ENCODE results near the gene COMT. TPM values are rescaled to one million over a fixed set of nuclear protein-coding genes. Genes with fewer than 3 reads are reported as not detected.

The COMT gene
- total RNA-seq, 2 experiments from 2014 or later = 11.3 to 11.4 TPM

- ChIA-PET CTCF (no interaction called here), POLR2A (no interaction called here)
- no peaks in the 10 kb centered on the region for H3K36me3 Mint-ChIP-seq (ENCODE audit: low read depth)
- Histone ChIP-seq H3K36me3 (ENCODE audit: insufficient read depth, low read length) (no peaks in the 10 kb centered on the region), H3K27ac (ENCODE audit: low read depth in 1 of 2, low read length in 2 of 2) (no peak overlapping the region), H3K9me3 (ENCODE audit: control insufficient read depth in 1 of 2, insufficient read depth in 1 of 2, low read length in 2 of 2) (no peaks in the 10 kb centered on the region), H3K27me3 (ENCODE audit: control insufficient read depth in 1 of 2, insufficient read depth in 2 of 2, low read length in 2 of 2) (no peaks in the 10 kb centered on the region), H3K4me1 (ENCODE audit: insufficient read depth, low read length) (no peaks in the 10 kb centered on the region), H3K4me3 (ENCODE audit: low read length) (no peak overlapping the region)
- no peak for TF ChIP-seq CTCF (IDR thresholded peaks at IDR 0.05)
- no peaks in the 10 kb centered on the region for H3K27me3 Mint-ChIP-seq
- H3K27ac Mint-ChIP-seq = no peak overlapping the region
- ATAC-seq (ENCODE audit: poor library complexity) = no peak
- intact Hi-C loops (cut with DNase I, micrococcal nuclease) = no loop called here
- H3K4me3 Mint-ChIP-seq = no peak overlapping the region
- no peaks in the 10 kb centered on the region for H3K9me3 Mint-ChIP-seq
- DNase-seq = no peak
- H3K4me1 Mint-ChIP-seq (ENCODE audit: low read depth) = no peaks in the 10 kb centered on the region
Measured at GRCh38 chr22:19994851-19995610, 53.5 kb downstream of the COMT start.

GRCh38 chr22:19995611-19996339 is 54.2 kb downstream of the COMT start:
- no peaks in the 10 kb centered on the region for H3K9me3 Mint-ChIP-seq
- Histone ChIP-seq H3K27me3 (ENCODE audit: control insufficient read depth in 1 of 2, insufficient read depth in 2 of 2, low read length in 2 of 2) (no peaks in the 10 kb centered on the region), H3K9me3 (ENCODE audit: control insufficient read depth in 1 of 2, insufficient read depth in 1 of 2, low read length in 2 of 2) (no peaks in the 10 kb centered on the region), H3K4me3 (ENCODE audit: low read length) (no peak overlapping the region), H3K36me3 (ENCODE audit: insufficient read depth, low read length) (no peaks in the 10 kb centered on the region), H3K4me1 (ENCODE audit: insufficient read depth, low read length) (no peaks in the 10 kb centered on the region), H3K27ac (ENCODE audit: low read depth in 1 of 2, low read length in 2 of 2) (no peak overlapping the region)
- CTCF ChIA-PET = no interaction called here
- no peaks in the 10 kb centered on the region for H3K27me3 Mint-ChIP-seq
- intact Hi-C loops (cut with DNase I, micrococcal nuclease) = no loop called here
- DNase-seq = no peak
- H3K4me1 Mint-ChIP-seq (ENCODE audit: low read depth) = no peaks in the 10 kb centered on the region
- ATAC-seq (ENCODE audit: poor library complexity) = no peak
- TF ChIP-seq CTCF (IDR thresholded peaks at IDR 0.05) = no peak
- POLR2A ChIA-PET = no interaction called here
- H3K36me3 Mint-ChIP-seq (ENCODE audit: low read depth) = no peaks in the 10 kb centered on the region
- H3K27ac Mint-ChIP-seq = no peak overlapping the region
- H3K4me3 Mint-ChIP-seq = no peak overlapping the region

GRCh38 chr22:19996694-19997384 is 55.3 kb downstream of the COMT start:
- DNase-seq (no peak), ATAC-seq (ENCODE audit: poor library complexity) (no peak)
- no peaks in the 10 kb centered on the region for H3K27me3 ChIP-seq (ENCODE audit: control insufficient read depth in 1 of 2, insufficient read depth in 2 of 2, low read length in 2 of 2)
- no peak overlapping the region for H3K4me3 Mint-ChIP-seq
- no peaks in the 10 kb centered on the region for H3K36me3 ChIP-seq (ENCODE audit: insufficient read depth, low read length)
- no peak for TF ChIP-seq CTCF (IDR thresholded peaks at IDR 0.05)
- H3K36me3 Mint-ChIP-seq (ENCODE audit: low read depth) = no peaks in the 10 kb centered on the region
- H3K4me1 Mint-ChIP-seq (ENCODE audit: low read depth) = no peaks in the 10 kb centered on the region
- intact Hi-C loops (cut with DNase I, micrococcal nuclease) = no loop called here
- H3K27ac Mint-ChIP-seq = no peak overlapping the region
- H3K9me3 Mint-ChIP-seq = no peaks in the 10 kb centered on the region
- ChIA-PET CTCF (no interaction called here), POLR2A (no interaction called here)
- no peak overlapping the region for H3K27ac ChIP-seq (ENCODE audit: low read depth in 1 of 2, low read length in 2 of 2)
- H3K9me3 ChIP-seq (ENCODE audit: control insufficient read depth in 1 of 2, insufficient read depth in 1 of 2, low read length in 2 of 2) = peaks cover 0 to under 1% of the 10 kb centered on the region in 2 experiments
- H3K4me3 ChIP-seq (ENCODE audit: low read length) = no peak overlapping the region
- no peaks in the 10 kb centered on the region for H3K27me3 Mint-ChIP-seq
- no peaks in the 10 kb centered on the region for H3K4me1 ChIP-seq (ENCODE audit: insufficient read depth, low read length)

Data from CD4-positive, alpha-beta T cell (primary cell).